ENCODE results near the gene PMVK. TPM values are rescaled to one million over a fixed set of nuclear protein-coding genes. Genes with fewer than 3 reads are reported as not detected.

Gene PMVK
- total and polyA plus RNA-seq, 2 of the 8 experiments (the other 6 are each of a cell fraction or from before 2014, with no cell fraction given) = 23.8 to 26.5 TPM

DNA sequence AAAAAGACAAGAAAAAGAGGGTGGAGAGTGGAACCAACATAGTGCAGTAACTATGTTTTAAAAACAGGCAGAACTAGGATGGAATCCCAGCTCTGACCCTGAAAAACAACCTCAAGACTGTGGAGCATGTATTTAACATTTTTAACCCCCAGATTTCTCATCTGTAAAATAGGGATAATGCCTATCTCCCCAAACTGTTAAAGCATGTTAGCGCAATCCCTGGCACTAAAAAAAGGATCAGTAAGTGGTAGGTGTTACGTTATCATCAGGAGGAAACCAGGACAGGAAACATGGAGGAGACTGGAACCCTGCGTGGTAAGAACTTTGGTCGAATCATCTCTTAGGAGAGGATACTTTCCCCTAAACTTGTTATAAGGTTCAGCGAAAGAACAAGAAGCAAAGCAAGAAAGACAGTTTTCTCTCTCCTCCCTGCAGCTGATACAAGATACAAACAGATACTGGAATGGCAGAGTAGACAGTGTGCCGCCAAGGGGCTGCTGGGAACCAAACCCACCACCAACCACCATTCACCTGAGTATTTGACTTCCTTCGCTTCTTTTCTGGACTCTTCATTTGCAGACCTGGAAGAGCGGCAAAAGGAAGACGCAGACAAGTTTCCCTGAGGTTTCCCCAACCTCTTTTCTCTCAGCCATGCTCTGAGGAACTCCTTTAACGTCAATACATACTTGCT is 24.1 kb upstream of the PMVK start (continued):
- TF ChIP-seq, protein P1, sequence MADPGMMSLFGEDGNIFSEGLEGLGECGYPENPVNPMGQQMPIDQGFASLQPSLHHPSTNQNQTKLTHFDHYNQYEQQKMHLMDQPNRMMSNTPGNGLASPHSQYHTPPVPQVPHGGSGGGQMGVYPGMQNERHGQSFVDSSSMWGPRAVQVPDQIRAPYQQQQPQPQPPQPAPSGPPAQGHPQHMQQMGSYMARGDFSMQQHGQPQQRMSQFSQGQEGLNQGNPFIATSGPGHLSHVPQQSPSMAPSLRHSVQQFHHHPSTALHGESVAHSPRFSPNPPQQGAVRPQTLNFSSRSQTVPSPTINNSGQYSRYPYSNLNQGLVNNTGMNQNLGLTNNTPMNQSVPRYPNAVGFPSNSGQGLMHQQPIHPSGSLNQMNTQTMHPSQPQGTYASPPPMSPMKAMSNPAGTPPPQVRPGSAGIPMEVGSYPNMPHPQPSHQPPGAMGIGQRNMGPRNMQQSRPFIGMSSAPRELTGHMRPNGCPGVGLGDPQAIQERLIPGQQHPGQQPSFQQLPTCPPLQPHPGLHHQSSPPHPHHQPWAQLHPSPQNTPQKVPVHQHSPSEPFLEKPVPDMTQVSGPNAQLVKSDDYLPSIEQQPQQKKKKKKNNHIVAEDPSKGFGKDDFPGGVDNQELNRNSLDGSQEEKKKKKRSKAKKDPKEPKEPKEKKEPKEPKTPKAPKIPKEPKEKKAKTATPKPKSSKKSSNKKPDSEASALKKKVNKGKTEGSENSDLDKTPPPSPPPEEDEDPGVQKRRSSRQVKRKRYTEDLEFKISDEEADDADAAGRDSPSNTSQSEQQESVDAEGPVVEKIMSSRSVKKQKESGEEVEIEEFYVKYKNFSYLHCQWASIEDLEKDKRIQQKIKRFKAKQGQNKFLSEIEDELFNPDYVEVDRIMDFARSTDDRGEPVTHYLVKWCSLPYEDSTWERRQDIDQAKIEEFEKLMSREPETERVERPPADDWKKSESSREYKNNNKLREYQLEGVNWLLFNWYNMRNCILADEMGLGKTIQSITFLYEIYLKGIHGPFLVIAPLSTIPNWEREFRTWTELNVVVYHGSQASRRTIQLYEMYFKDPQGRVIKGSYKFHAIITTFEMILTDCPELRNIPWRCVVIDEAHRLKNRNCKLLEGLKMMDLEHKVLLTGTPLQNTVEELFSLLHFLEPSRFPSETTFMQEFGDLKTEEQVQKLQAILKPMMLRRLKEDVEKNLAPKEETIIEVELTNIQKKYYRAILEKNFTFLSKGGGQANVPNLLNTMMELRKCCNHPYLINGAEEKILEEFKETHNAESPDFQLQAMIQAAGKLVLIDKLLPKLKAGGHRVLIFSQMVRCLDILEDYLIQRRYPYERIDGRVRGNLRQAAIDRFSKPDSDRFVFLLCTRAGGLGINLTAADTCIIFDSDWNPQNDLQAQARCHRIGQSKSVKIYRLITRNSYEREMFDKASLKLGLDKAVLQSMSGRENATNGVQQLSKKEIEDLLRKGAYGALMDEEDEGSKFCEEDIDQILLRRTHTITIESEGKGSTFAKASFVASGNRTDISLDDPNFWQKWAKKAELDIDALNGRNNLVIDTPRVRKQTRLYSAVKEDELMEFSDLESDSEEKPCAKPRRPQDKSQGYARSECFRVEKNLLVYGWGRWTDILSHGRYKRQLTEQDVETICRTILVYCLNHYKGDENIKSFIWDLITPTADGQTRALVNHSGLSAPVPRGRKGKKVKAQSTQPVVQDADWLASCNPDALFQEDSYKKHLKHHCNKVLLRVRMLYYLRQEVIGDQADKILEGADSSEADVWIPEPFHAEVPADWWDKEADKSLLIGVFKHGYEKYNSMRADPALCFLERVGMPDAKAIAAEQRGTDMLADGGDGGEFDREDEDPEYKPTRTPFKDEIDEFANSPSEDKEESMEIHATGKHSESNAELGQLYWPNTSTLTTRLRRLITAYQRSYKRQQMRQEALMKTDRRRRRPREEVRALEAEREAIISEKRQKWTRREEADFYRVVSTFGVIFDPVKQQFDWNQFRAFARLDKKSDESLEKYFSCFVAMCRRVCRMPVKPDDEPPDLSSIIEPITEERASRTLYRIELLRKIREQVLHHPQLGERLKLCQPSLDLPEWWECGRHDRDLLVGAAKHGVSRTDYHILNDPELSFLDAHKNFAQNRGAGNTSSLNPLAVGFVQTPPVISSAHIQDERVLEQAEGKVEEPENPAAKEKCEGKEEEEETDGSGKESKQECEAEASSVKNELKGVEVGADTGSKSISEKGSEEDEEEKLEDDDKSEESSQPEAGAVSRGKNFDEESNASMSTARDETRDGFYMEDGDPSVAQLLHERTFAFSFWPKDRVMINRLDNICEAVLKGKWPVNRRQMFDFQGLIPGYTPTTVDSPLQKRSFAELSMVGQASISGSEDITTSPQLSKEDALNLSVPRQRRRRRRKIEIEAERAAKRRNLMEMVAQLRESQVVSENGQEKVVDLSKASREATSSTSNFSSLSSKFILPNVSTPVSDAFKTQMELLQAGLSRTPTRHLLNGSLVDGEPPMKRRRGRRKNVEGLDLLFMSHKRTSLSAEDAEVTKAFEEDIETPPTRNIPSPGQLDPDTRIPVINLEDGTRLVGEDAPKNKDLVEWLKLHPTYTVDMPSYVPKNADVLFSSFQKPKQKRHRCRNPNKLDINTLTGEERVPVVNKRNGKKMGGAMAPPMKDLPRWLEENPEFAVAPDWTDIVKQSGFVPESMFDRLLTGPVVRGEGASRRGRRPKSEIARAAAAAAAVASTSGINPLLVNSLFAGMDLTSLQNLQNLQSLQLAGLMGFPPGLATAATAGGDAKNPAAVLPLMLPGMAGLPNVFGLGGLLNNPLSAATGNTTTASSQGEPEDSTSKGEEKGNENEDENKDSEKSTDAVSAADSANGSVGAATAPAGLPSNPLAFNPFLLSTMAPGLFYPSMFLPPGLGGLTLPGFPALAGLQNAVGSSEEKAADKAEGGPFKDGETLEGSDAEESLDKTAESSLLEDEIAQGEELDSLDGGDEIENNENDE (IDR thresholded peaks at IDR 0.05; ENCODE audit: insufficient replicate concordance, low read length) = no peak
- TF ChIP-seq CBX5 (IDR thresholded peaks at IDR 0.05; ENCODE audit: low read depth, low read length) (no peak), SUZ12 (IDR thresholded peaks at IDR 0.05; ENCODE audit: low read length) (no peak), TBP (IDR thresholded peaks at IDR 0.05; ENCODE audit: low read depth, low read length) (no peak), TAF7 (optimal IDR thresholded peaks at IDR 0.05; ENCODE audit: borderline replicate concordance, low read depth, low read length) (no peak), NANOG (IDR thresholded peaks at IDR 0.05; ENCODE audit: insufficient read depth, low read depth, low read length, poor library complexity, severe bottlenecking) (no peak), CHD2 (IDR thresholded peaks at IDR 0.05; ENCODE audit: low read length) (no peak)
- TF ChIP-seq, protein P2, sequence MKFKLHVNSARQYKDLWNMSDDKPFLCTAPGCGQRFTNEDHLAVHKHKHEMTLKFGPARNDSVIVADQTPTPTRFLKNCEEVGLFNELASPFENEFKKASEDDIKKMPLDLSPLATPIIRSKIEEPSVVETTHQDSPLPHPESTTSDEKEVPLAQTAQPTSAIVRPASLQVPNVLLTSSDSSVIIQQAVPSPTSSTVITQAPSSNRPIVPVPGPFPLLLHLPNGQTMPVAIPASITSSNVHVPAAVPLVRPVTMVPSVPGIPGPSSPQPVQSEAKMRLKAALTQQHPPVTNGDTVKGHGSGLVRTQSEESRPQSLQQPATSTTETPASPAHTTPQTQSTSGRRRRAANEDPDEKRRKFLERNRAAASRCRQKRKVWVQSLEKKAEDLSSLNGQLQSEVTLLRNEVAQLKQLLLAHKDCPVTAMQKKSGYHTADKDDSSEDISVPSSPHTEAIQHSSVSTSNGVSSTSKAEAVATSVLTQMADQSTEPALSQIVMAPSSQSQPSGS (IDR thresholded peaks at IDR 0.05; ENCODE audit: low read length) = no peak

Data from H1 (cell line).